Head of caudate nucleus (tissue), 42 donors: ENCODE results near the gene GPC6.
A peak's percentile ranks its signal among the peaks of the same experiment; 100 is the strongest.

Experiments used
- DNase-seq, 42 donors: peaks; one replicate each; pipeline versions ENCODE4 v3.0.0 to v3.0.0-alpha.2; 2020 to 2021; ENCODE audit warnings: mixed read lengths in 7 of 42
- intact Hi-C: fragments of 100-400 bp; cut with DNase I; formaldehyde crosslinking; loops from one replicate; pipeline ENCODE4 v1.15.0; 2022

Gene GPC6

GRCh38 chr13:94419925-94420305, 1193.3 kb downstream of the GPC6 start:
- DNase-seq: no peak
- intact Hi-C loops: no loop called here

GRCh38 chr13:94427313-94427953, 1200.8 kb downstream of the GPC6 start:
- no peak for DNase-seq
- intact Hi-C loops: no loop called here

- peak in 1 of 42 donors; percentile 8 for DNase-seq
- intact Hi-C loops: loop anchor here (10.0 kb wide), 1 partner anchor 723 kb away; no protein-coding TSS in a partner anchor
Measured at GRCh38 chr13:94431574-94431973, 1205.0 kb downstream of the GPC6 start.

- DNase-seq: no peak
- intact Hi-C loops: loop anchor here (10.0 kb wide), 1 partner anchor 723 kb away; no protein-coding TSS in a partner anchor
Measured at GRCh38 chr13:94431987-94432386, 1205.4 kb downstream of the GPC6 start.

GRCh38 chr13:94433055-94433961, 1206.7 kb downstream of the GPC6 start:
- DNase-seq: peak in 15 of 42 donors; percentile 3 to 40 (median 14)
- intact Hi-C loops: loop anchor here (10.0 kb wide), 1 partner anchor 721 kb away; no protein-coding TSS in a partner anchor

GRCh38 chr13:94435604-94436226, 1209.1 kb downstream of the GPC6 start:
- intact Hi-C loops: loop anchor here (2.0 to 10.0 kb wide), 2 partner anchors 181 to 719 kb away; no protein-coding TSS in a partner anchor
- peak in 1 of 42 donors; percentile 20 for DNase-seq

- no peak for DNase-seq
- intact Hi-C loops: no loop called here
Measured at GRCh38 chr13:94444826-94445225, 1218.2 kb downstream of the GPC6 start.

- intact Hi-C loops: no loop called here
- no peak for DNase-seq
Measured at GRCh38 chr13:94454334-94454733, 1227.7 kb downstream of the GPC6 start.

GRCh38 chr13:94454906-94455305, 1228.3 kb downstream of the GPC6 start:
- intact Hi-C loops: no loop called here
- no peak for DNase-seq

GRCh38 chr13:94455414-94455813, 1228.8 kb downstream of the GPC6 start:
- intact Hi-C loops: no loop called here
- no peak for DNase-seq
